Measurements from ENCODE around the gene CLEC20A. TPM values are rescaled to one million over a fixed set of nuclear protein-coding genes. Genes with fewer than 3 reads are reported as not detected.

CLEC20A gene
- total and polyA plus RNA-seq, 12 donors, result not detected

DNA sequence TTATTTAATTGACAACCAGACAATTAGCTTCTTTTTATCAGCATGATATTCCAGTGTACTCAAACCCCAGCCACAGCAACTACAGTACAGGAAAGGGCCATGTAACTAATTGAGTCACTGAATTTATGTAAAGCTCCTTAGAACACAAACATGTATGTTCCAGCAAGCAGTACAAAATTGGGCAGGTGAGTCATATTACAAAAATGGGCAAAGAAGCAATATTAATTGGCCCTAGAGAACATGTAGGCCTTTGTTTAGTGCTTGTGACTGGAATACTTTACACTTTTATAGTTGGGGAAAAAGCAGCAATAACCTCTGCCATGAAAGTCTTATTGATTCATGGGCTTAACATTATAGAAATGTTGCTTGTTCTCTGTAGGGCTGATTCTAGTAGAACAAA, 31.8 kb downstream of the CLEC20A start:
- intact Hi-C loops (cut with DNase I), result no loop called here
- H3K36me3 ChIP-seq (replicated peaks in 1 of 2), result peaks cover 0 to 8% of the 10 kb centered on the region in 2 donors
- no peak for DNase-seq
- no peak overlapping the region for H3K4me3 ChIP-seq
- H3K27me3 ChIP-seq, result no peaks in the 10 kb centered on the region
- no peak overlapping the region for H3K27ac ChIP-seq
- H3K9me3 ChIP-seq (replicated peaks in 1 of 3), result no peaks in the 10 kb centered on the region
- TF ChIP-seq, protein P1, sequence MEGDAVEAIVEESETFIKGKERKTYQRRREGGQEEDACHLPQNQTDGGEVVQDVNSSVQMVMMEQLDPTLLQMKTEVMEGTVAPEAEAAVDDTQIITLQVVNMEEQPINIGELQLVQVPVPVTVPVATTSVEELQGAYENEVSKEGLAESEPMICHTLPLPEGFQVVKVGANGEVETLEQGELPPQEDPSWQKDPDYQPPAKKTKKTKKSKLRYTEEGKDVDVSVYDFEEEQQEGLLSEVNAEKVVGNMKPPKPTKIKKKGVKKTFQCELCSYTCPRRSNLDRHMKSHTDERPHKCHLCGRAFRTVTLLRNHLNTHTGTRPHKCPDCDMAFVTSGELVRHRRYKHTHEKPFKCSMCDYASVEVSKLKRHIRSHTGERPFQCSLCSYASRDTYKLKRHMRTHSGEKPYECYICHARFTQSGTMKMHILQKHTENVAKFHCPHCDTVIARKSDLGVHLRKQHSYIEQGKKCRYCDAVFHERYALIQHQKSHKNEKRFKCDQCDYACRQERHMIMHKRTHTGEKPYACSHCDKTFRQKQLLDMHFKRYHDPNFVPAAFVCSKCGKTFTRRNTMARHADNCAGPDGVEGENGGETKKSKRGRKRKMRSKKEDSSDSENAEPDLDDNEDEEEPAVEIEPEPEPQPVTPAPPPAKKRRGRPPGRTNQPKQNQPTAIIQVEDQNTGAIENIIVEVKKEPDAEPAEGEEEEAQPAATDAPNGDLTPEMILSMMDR (IDR thresholded peaks at IDR 0.05), result no peak
- TF ChIP-seq POLR2A (IDR thresholded peaks at IDR 0.05), result no peak
- H3K4me1 ChIP-seq (replicated peaks in 1 of 2), result no peaks in the 10 kb centered on the region

DNA sequence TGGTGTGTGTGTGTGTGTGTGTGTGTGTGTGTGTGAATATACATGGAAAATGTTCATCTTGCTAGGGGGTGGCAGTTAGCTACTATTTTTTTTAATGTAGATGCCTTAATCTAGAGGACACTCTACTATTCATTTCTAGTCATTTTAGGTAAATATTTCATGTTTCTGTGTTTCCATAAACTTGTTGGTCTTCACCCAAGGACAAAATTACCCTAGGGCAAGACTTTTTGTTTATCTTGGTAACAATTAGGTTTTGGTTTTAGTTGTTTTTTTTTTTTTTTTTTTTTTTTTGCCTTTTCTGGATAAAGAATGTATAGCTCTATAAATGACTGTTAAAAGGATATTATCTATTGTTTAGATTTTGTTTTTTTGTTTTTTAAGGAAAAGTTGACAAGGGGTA, 32.2 kb downstream of the CLEC20A start:
- no peaks in the 10 kb centered on the region for H3K27me3 ChIP-seq
- peaks cover 0 to 8% of the 10 kb centered on the region in 2 donors for H3K36me3 ChIP-seq (replicated peaks in 1 of 2)
- no peak overlapping the region for H3K27ac ChIP-seq
- H3K4me3 ChIP-seq, result no peak overlapping the region
- no peaks in the 10 kb centered on the region for H3K9me3 ChIP-seq (replicated peaks in 1 of 3)
- H3K4me1 ChIP-seq (replicated peaks in 1 of 2), result no peaks in the 10 kb centered on the region
- intact Hi-C loops (cut with DNase I), result no loop called here
- no peak for DNase-seq
- TF ChIP-seq, protein P1 (IDR thresholded peaks at IDR 0.05), result no peak
- TF ChIP-seq POLR2A (IDR thresholded peaks at IDR 0.05), result no peak

DNA sequence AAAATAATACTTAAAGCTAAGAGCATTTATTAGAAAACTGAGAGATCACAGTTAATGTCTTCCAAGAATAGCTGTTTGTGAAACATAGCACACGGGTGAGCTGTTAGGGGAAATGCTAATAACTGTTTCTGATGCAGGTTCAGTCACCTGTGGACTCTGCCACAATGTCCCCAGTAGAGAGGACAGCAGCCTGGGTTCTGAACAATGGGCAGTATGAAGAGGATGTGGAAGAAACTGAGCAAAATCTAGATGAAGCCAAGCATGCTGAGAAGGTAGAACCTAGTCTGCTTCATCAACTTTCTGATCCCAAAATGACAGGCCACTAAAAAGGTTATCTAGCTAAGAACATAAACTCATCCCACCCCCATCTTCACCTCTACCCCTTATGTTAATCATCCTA, 32.6 kb downstream of the CLEC20A start:
- WGBS, 4 donors, result 94 to 100% (median 100%) methylated on average over 1 of the region's 1 CpG
- Histone ChIP-seq H3K36me3 (replicated peaks in 1 of 2) (peaks cover 0 to 8% of the 10 kb centered on the region in 2 donors), H3K9me3 (replicated peaks in 1 of 3) (no peaks in the 10 kb centered on the region), H3K27ac (no peak overlapping the region), H3K4me3 (no peak overlapping the region), H3K27me3 (no peaks in the 10 kb centered on the region), H3K4me1 (replicated peaks in 1 of 2) (no peaks in the 10 kb centered on the region)
- TF ChIP-seq POLR2A (IDR thresholded peaks at IDR 0.05), result no peak
- TF ChIP-seq, protein P1 (IDR thresholded peaks at IDR 0.05), result no peak
- DNase-seq, result no peak
- intact Hi-C loops (cut with DNase I), result no loop called here

DNA sequence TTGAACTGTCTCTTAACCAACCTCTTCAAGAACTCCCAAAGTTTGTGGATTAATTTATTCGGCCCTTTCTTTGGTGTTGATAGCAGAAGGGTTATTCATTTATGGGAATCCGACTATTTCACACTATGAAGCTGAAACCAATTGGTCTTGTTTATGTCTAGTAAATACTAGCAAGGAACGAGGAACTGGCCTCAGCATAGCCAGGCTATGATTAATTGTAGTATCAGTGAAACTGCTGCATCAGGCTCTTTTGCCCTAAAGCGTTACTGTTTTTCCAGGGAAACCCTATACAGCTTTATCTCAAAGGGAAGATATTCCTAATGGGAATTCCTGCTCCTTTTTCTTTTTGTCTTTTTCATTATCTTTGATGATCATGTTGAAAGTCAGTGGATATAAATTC, 35.1 kb downstream of the CLEC20A start:
- TF ChIP-seq, protein P1 (IDR thresholded peaks at IDR 0.05), result no peak
- no peak for TF ChIP-seq POLR2A (IDR thresholded peaks at IDR 0.05)
- no peaks in the 10 kb centered on the region for H3K4me1 ChIP-seq (replicated peaks in 1 of 2)
- intact Hi-C loops (cut with DNase I), result no loop called here
- no peaks in the 10 kb centered on the region for H3K9me3 ChIP-seq (replicated peaks in 1 of 3)
- H3K27ac ChIP-seq, result no peak overlapping the region
- no peak for DNase-seq
- no peak overlapping the region for H3K4me3 ChIP-seq
- 85 to 93% (median 88%) methylated on average over 4 of the region's 4 CpGs for WGBS, 4 donors
- H3K27me3 ChIP-seq, result no peaks in the 10 kb centered on the region
- peaks cover 0 to 5% of the 10 kb centered on the region in 2 donors for H3K36me3 ChIP-seq (replicated peaks in 1 of 2)

Data from adrenal gland (tissue), 12 donors.